C1 segment of cervical spinal cord (tissue), 14 donors: ENCODE measurements around the gene TMEM129.

Experiments used
- DNase-seq, 14 donors: peaks; one replicate each; lab custom pipeline; 2025; lab: John Stamatoyannopoulos, UW

The TMEM129 gene

DNA sequence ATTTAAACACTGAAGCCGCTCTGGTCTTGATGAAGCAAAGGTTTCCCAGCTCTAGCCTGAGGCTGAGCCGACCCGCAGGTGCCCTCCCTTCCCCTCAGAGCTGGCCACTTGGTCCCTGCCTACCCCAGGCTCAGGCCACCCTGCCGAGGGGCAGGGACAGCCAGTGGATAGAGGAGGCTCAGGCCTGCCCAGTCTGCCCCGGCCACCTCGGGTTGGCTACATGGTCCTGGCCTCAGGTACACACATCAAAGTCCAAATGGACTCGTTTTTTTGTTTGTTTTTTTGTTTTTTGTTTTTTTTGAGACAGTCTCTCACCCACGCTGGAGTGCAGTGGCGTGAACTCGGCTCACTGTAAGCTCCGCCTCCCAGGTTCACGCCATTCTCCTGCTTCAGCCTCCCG lies 24.0 kb upstream of the TMEM129 start:
- DNase-seq, result no peak

DNA sequence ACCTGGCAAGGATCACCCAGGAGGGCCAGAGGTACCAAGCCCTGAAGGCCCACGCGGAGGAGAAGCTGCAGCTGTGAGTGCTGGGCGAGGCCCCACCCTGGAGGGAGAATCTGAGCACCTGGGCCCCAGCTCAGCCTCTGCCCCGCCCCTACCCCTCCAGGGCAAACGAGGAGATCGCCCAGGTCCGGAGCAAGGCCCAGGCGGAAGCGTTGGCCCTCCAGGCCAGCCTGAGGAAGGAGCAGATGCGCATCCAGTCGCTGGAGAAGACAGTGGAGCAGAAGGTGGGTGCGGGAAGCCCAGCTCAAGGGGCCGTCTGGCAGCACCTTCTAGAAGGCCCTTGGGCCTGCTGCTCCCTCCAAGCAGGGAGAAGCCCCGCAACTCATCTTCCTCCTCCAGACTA lies 23.4 kb upstream of the TMEM129 start:
- no peak for DNase-seq

DNA sequence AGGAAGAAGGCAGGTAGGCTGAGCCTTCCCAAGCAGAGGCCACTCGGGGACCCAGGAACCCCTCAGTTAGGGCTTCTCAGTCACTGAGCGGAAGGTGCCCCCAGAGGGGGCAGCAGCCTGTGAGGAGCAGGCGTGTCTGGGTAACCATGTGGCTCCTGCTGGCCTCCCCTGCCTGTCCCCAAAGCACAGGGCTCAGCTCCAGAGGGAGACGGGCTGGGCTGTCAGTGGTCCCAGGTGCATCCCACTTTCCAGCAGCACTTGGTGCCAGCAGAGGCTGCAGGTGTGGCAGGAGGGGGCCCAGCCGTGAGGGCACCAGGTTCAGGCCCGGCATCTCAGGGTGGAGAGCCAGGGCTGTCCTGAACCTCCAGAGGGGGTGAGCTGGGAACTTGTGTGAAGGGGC lies 22.9 kb upstream of the TMEM129 start:
- DNase-seq, result no peak

DNA sequence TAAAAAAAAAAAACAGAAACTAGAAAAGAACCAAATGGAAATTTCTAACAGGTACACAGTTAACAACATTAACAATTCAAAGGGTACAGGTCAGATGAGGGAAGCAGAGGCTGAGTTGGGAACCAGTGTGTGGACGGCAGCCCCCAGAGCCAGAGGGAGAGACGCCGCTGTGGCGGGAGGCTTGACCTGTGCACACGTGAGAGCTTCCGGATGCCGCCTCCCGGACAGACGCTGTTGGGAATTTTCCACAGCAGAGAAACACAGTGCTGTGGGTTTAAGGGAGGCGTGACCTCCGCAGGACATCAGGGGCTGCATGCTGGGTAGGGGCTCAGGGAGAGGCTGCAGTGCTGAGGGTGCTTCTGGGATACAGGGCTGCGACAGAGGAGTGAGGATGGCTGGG lies 22.4 kb upstream of the TMEM129 start:
- no peak for DNase-seq

DNA sequence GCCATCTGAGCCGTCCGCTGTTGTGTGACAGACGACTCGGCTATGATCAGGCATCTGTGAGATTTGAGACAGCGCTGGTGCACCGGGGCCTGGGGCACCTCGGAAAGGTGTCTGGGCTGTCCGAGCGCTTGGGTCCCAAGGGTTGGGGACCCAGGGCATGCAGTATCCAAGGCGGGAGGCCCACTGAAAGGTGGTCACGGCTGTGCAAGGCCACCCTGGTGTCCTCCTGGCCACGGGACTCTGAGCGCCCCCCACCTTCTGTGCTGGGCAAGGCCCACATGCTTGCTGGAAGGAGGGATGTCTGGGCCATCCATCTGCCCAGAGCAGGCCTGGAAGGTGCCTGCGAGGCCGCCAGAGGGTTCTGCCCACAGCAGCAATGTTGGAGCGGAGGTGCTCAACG lies 20.1 kb upstream of the TMEM129 start:
- DNase-seq, result no peak

DNA sequence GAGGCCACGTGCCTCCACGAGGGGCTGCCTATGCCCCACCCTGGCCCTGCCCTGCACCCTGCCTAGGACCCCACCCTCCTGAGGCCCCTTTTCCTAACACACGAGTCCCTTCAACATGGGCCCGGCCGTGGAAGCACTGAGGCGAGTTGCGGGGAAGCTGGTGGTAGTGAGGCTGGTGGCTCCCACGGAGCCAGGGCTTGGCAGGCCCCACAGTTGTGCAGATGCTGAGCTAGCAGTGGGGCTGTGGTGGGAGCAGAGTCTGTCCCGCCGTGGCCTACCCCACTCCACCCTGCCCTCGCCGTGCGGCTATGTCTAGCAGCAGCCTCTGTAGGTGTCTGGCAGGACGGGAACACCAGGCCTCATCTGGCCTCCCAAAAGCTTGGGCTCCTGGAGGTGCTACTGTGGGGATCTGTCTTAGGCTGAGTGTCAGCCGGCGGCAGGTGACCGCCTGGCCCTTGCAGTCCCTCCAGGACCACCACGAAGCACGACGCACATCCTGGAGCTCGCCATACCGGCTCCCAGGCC lies 19.0 kb upstream of the TMEM129 start:
- no peak for DNase-seq

DNA sequence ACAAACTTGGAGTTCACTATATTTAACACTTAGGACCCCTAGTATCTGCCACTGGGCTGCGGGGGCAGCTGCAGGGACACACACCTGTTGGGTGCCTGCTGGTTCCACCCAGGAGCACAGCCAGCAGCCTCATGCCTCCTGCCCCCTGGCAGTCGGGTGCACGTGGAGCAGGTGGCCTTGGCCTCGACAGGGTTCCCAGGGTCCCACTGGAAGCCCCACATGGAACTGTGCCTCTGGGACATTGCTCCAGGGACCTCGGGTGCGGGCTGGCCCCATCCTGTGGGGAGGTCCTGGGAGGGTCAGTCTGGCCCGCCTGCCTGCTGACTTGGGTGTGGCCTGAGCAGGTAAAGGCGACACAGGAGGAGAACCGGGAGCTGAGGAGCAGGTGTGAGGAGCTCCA lies 18.2 kb upstream of the TMEM129 start:
- DNase-seq, result no peak

DNA sequence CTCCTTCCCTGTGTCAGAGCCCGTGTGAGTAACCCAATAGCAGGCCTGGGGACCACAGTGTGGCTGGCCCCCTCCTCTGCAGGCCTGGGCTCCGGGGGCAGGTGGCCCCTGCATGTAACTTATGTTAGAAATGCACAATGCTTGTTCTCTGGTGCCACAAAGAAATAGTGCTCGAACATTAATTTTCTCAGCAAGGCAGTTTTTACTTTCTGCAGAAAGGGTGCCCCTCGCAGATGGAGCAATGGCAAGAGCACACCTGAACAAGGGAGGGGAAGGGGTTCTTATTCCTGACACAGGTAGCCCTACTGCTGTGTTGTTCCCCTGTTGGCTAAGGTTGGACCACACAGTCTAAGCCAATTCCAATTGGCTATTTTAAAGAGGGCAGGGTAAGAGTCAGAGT lies 17.3 kb upstream of the TMEM129 start:
- no peak for DNase-seq

DNA sequence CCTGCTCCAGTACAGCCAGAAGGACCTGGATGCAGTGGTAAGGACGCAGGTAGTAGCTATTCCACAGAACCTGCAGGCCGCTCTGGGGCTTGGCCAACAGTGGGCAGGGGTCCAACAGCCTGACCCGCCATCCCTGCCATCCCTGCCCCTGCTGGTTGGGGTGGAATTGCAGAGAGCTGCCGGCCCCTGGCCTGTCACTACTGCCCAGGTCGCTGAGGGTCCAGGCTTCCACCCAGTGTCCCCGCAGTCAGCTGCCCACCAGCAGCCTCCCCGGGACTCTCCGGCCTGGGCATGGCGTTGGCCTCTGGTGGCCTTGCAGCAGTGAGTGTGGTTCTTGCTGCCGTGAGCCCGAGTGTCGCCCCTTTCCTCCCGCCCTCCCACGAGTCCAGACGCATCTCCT lies 16.5 kb upstream of the TMEM129 start:
- DNase-seq, result no peak

DNA sequence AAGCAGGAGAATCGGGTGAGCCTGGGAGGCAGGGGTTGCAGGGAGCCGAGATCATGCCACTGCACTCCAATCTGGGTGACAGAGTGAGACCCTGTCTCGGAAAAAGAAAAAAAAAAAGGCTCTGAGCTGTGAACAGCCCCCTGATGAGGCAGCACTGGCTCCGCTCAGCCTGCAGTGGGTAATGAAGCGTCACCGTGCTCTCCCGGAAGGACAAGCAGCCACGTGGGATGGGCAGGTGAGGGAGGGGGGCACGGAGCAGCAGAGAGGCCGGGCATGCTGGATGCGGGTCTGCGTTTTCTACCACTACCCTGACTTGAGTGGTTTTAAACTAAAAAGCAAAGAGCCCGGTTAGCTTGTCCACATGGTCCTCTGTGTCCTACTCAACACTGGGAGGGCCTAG lies 15.7 kb upstream of the TMEM129 start:
- no peak for DNase-seq

DNA sequence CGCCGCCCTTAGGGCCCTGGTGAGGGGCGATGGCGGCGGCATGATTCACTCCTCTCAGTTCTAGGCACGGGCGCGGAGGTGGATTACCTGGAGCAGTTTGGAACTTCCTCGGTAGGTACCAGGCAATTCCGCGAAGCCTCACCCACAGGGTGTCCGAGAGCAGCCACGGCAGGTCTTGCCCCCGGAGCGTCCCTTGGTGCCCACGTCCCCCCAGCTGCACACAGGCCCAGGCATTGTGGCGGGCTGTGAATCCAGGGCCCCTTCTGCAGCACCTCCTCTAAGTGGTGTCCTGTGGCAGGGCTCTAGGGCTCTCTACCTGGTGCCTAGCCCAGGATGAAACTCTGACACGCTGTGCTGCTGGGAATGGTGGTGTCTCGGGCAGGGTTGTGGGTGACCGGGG lies 14.1 kb upstream of the TMEM129 start:
- DNase-seq, result no peak

DNA sequence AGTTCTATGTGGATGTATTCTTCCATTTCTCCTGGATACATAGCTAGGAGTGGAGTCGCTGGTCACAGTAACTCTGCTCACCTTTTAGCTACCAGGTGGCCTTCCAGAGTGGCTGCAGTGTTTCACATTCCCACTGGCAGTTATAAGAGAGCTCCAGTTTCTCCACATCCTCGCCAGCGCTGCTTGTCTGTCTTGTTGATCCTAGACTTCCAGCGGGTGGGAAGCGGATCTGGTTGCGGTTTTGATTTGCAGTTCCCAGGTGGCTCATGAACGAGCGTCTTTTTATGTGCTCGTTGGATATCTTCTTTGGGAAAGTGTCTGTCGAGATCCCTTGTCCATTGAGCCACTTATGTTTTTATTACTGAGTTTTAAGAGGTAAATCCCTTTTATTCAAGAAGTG lies 11.8 kb upstream of the TMEM129 start:
- no peak for DNase-seq

DNA sequence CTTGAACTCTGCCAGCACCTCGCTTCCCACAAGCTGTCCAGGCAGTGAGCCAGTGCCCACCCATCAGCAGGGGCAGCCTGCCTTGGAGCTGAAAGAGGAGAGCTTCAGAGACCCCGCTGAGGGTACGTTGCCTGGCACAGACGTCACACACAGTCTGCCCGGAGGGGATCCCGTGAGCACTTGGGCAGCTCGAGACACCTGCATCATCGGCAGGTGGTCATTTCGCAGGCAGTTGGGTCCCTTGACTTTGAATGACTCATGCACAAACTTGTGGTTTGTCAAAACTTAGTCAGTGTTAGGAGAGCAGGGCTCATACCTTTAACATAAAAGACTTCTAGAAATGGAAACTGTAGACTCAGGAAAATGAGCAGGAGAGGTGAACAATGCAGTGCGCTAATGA lies 10.1 kb upstream of the TMEM129 start:
- DNase-seq, result no peak

DNA sequence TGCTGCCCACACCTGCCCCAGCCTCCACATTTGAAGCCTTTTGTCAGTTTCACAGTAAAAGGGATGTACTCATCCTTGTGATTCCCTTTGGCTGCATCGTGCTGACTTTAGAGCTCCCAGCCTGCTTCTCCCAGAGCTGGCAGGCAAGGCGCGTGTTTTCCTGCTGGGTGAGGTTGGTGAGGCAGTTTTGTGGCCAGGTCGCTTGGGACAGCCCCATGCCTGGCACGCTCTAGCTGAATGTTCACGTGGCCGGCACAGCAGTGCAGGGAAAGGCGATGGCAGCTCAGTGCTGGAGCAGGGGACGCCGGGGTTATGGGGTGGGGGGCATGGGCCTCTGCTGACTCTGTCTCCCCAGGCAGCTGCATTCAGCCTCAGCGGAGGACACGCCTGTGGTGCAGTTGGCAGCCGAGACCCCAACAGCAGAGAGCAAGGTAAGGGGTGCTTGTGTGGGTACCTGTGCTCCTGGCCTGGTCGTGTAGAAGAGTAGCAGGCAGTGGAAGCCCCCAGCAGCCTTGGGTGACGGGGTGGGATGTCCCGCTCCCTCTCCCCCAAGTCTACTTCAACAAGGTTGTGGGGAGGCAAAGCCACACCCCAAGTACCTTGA lies 9.5 kb upstream of the TMEM129 start:
- DNase-seq, result no peak

DNA sequence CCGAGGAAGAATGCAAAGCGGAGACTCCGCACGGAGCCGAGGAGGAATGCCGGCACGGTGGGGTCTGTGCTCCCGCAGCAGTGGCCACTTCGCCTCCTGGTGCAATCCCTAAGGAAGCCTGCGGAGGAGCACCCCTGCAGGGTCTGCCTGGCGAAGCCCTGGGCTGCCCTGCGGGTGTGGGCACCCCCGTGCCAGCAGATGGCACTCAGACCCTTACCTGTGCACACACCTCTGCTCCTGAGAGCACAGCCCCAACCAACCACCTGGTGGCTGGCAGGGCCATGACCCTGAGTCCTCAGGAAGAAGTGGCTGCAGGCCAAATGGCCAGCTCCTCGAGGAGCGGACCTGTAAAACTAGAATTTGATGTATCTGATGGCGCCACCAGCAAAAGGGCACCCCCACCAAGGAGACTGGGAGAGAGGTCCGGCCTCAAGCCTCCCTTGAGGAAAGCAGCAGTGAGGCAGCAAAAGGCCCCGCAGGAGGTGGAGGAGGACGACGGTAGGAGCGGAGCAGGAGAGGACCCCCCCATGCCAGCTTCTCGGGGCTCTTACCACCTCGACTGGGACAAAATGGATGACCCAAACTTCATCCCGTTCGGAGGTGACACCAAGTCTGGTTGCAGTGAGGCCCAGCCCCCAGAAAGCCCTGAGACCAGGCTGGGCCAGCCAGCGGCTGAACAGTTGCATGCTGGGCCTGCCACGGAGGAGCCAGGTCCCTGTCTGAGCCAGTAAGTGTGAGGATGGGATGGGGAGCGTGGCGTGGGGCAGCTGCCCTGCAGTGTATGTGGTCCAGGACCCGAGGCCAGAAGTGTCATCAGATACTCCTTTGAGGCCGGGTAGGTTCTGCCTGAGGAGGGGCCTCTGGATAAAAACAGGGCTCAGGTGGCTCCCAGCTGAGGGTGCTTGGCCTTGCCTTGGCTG lies 7.2 kb upstream of the TMEM129 start:
- no peak for DNase-seq

DNA sequence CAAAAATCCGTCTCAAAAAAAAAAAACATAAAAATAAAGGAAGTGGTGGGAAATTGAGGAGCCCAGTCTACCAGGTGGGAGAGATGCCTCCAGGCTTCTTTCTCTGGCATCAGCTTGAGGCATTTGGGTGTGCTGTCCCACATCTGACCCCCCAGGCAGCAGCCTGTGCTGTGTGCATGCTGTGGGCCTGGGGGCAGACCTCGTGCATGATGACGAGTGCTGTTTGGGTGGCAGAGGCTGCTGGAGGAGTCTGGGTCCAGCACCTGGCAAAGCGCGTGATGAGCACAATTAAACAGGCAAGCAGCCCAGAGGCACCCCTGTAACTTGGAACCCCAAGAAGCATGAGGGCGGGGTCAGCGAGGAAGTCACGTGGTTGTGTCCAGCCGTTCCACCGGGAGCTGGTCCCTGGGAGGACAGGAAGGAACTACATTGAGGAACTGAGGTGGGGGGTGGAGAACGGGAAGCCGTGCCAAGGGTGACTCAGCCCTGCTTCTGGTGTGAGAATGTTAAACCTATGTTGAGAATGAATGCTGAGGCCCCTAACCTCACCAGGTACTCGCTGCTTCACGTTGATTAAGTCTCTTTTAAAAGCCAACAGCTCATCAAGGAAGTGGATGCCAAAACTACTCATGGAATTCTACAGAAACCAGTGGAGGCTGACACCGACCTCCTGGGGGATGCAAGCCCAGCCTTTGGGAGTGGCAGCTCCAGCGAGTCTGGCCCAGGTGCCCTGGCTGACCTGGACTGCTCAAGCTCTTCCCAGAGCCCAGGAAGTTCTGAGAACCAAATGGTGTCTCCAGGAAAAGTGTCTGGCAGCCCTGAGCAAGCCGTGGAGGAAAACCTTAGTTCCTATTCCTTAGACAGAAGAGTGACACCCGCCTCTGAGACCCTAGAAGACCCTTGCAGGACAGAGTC lies 6.3 kb upstream of the TMEM129 start:
- peak in 1 of 14 donors; percentile 5 for DNase-seq

DNA sequence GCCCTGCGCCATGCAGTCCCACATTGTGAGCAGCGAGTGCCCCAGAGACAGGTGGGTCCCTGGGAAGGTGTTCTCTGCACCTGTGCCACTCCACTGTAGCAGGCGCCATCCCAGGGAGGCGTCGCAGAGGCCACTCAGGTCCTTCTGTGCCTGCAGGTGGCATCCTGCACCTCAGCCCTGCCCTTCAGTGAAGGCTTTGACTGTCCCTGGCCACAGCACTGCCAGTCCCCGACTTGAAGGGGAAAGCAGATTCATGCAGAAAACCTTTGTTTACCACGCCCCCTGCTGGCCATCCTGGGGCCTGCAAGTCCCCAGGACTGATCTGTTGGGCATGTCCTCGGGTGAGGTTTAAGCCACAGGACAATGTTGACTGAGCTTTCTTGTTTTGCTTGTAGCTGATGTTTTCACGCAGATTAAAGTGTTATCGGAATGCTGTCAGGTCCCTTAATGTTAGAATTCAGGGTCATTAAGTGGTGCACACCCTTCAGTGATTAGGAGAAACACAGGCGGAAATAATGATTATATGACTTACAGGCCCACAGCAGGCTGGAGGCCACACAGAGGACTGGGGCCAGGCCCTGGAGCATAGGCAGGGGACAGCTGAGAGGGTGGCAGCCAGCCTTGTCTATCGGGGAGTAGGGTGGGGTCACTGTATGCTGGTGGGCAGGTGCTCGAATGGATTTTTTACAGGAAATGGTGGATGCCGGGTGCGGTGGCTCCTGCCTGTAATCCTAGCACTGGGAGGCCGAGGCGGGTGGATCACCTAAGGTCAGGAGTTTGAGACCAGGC lies 5.2 kb upstream of the TMEM129 start:
- peak; percentile 20 to 88 (median 79) for DNase-seq

DNA sequence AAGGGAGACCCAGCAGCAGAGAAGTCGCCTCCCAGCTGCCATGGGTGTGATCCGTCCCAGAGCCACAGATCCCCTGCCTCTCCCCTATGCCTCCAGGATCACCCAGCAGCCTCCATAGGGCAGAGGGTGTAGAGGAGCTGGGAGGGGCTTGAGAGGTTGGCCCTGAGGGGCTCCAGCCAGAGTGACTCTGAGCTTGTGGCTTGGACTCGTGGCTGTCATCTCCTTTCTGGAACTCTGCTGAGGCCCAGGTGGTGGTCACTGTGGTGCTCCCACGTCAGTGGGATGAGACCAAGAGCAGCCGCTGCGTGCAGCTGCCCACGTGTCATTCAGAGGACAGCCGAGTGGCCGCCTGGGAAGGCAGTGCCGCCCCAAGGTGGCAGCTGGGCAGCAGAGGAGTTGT lies 4.4 kb upstream of the TMEM129 start:
- DNase-seq, result no peak

DNA sequence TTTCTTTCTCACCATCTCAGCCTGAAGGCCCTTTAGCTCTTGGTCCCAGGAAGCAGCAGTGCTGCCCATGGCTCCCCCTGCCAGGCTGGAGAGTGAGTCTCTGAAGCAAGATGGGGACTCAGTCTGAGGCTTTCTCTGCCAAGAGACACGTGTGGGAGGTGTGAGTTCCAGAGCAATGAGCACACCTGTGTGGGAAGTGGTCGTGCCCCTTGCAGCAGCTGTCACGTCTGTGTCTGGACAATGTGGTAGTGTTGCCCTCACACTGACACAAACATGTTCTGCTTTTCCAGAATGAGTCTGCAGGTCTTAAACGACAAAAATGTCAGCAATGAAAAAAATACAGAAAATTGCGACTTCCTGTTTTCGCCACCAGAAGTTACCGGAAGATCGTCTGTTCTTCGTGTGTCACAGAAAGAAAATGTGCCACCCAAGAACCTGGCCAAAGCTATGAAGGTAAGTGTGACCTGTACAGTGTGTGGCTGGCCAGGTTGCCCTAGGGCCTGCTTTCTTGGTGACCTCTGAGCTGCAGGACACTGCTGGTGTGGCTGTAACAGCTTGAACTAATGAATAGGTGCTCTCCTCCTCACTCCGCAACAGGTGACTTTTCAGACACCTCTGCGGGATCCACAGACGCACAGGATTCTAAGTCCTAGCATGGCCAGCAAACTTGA lies 2.1 kb upstream of the TMEM129 start:
- DNase-seq, result no peak

DNA sequence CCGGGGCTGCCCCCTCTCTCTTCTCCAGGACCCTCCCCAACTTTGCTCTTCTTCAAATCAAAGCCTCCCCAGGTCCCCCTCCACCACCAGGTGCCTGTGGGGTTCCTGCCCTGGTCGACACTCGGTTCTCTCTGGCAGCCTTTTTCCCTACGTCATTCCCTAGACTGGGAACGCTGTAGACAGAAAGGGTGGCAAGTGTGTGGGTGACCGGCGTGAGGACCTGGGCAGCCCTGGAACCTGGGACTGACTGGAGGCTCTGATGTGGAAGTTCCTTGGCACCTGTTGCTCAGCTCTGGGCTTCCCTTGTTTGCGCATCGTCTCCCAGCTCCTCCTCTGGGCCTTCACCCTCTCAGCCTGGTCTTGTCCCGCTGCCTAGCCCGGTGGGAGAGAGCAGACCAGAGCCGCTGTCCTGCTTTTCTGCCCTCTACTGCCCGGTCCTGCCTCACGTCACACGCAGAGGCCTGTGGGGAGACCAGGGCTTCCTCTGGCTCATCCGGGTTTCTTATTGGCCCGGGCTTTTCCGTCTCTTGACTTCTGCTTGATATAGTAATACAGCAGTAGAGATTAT lies 1.5 kb upstream of the TMEM129 start:
- no peak for DNase-seq
